ENCODE results near the gene AIMP1.

The AIMP1 gene

GRCh38 chr4:106355193-106355592 lies 38.8 kb downstream of the AIMP1 start (continued):
- TF ChIP-seq YY1 (tag by site-specific recombination; IDR thresholded peaks at IDR 0.05) (no peak), REPIN1 (tag by site-specific recombination; IDR thresholded peaks at IDR 0.05; ENCODE audit: low read depth) (no peak)

DNA sequence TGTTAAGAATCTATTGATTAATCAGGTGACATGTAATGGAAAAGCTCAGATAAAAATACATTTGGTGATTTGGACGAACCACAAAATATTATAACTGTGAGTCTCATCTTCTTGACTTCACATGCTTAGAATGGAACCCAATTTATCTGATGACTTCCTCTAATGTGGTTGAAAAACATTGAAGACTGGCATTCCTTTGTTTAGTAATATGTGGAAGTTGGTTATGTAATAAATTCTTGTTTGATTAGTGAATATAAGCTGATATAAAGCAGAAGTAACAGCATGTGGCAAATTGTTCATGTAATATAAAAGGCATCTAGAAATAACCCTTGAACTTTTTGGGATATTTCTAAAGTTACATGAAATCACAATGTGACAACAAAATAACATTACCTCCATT lies 42.5 kb downstream of the AIMP1 start:
- TF ChIP-seq YY1 (tag by site-specific recombination; IDR thresholded peaks at IDR 0.05) = no peak
- TF ChIP-seq SCRT1 (tag by site-specific recombination; IDR thresholded peaks at IDR 0.05; ENCODE audit: borderline replicate concordance) = no peak
- TF ChIP-seq, protein P1, sequence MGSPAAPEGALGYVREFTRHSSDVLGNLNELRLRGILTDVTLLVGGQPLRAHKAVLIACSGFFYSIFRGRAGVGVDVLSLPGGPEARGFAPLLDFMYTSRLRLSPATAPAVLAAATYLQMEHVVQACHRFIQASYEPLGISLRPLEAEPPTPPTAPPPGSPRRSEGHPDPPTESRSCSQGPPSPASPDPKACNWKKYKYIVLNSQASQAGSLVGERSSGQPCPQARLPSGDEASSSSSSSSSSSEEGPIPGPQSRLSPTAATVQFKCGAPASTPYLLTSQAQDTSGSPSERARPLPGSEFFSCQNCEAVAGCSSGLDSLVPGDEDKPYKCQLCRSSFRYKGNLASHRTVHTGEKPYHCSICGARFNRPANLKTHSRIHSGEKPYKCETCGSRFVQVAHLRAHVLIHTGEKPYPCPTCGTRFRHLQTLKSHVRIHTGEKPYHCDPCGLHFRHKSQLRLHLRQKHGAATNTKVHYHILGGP (tag by site-specific recombination; IDR thresholded peaks at IDR 0.05) = no peak
- TF ChIP-seq ZNF529 (tag by site-specific recombination; IDR thresholded peaks at IDR 0.05; ENCODE audit: insufficient replicate concordance) = no peak
- no peak for TF ChIP-seq ZNF202 (tag by site-specific recombination; IDR thresholded peaks at IDR 0.05; ENCODE audit: borderline replicate concordance)
- TF ChIP-seq KLF16 (tag by site-specific recombination; IDR thresholded peaks at IDR 0.05) = no peak
- TF ChIP-seq ZNF175 (tag by site-specific recombination; IDR thresholded peaks at IDR 0.05) = no peak
- TF ChIP-seq GLI2 (tag by site-specific recombination; IDR thresholded peaks at IDR 0.05; ENCODE audit: borderline replicate concordance, low read depth) = no peak
- Histone ChIP-seq H3K9me3 (ENCODE audit: control insufficient read depth, insufficient read depth, low read depth, low read length) (no peaks in the 10 kb centered on the region), H3K4me3 (ENCODE audit: low read depth, low read length) (no peak overlapping the region), H3K4me1 (ENCODE audit: control insufficient read depth, insufficient read depth, low read length) (no peaks in the 10 kb centered on the region), H3K27ac (ENCODE audit: extremely low read depth, low read depth, low read length) (no peak overlapping the region), H3K36me3 (ENCODE audit: control insufficient read depth in 2 of 2, insufficient read depth in 1 of 2, low read length in 2 of 2) (no peaks in the 10 kb centered on the region)
- POLR2A ChIA-PET = no interaction called here
- CTCF ChIA-PET = interaction anchor here (1.2 kb wide), 1 partner anchor 10 kb away, joined by 4 read pairs; the partner anchor contains the start of gene GIMD1

DNA sequence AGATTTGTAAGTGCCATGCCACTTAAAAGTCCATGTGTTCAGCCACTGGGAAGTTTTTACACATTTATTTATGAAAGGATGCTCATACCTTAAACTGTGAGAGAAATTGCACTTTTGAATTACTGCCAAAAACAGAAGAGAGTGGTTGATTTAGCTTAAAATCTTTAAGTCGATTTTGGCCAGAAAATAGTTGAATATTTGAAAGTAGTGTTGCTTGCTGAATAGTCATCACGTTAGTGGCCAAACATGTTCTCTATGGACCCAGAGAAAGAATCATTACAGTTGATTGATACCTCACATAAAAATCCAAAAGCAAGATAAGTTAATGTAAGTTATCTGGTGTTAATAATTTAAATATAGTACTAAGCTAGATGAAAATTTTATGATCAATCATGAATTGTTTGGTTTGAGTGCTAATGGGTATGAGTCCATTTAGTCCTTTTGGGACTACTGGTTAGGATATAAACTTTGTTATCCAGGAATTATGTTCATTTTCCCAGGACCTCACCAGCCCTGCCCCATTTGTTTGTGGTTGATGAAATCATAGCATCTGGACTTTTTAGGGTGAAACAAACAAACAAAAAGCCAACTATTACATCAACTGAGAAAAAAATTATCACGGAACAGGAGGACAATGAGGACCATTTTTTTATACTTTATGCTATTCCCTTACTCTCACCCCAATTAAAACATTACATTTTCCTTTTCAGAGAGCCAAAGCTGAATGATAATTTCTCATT lies 45.9 kb downstream of the AIMP1 start:
- Histone ChIP-seq H3K9me3 (ENCODE audit: control insufficient read depth, insufficient read depth, low read depth, low read length) (no peaks in the 10 kb centered on the region), H3K27ac (ENCODE audit: extremely low read depth, low read depth, low read length) (no peak overlapping the region), H3K4me3 (ENCODE audit: low read depth, low read length) (no peak overlapping the region), H3K36me3 (ENCODE audit: control insufficient read depth in 2 of 2, insufficient read depth in 1 of 2, low read length in 2 of 2) (no peaks in the 10 kb centered on the region), H3K4me1 (ENCODE audit: control insufficient read depth, insufficient read depth, low read length) (no peaks in the 10 kb centered on the region)
- CTCF ChIA-PET = no interaction called here
- POLR2A ChIA-PET = no interaction called here
- no peak for TF ChIP-seq KLF9 (tag by site-specific recombination; IDR thresholded peaks at IDR 0.05; ENCODE audit: low read depth)
- TF ChIP-seq ZBTB8A (tag by site-specific recombination; IDR thresholded peaks at IDR 0.05) = no peak
- TF ChIP-seq ZBTB21 (tag by site-specific recombination; IDR thresholded peaks at IDR 0.05) = no peak
- no peak for TF ChIP-seq ZBTB1 (tag by site-specific recombination; IDR thresholded peaks at IDR 0.05)
- TF ChIP-seq, protein P2, sequence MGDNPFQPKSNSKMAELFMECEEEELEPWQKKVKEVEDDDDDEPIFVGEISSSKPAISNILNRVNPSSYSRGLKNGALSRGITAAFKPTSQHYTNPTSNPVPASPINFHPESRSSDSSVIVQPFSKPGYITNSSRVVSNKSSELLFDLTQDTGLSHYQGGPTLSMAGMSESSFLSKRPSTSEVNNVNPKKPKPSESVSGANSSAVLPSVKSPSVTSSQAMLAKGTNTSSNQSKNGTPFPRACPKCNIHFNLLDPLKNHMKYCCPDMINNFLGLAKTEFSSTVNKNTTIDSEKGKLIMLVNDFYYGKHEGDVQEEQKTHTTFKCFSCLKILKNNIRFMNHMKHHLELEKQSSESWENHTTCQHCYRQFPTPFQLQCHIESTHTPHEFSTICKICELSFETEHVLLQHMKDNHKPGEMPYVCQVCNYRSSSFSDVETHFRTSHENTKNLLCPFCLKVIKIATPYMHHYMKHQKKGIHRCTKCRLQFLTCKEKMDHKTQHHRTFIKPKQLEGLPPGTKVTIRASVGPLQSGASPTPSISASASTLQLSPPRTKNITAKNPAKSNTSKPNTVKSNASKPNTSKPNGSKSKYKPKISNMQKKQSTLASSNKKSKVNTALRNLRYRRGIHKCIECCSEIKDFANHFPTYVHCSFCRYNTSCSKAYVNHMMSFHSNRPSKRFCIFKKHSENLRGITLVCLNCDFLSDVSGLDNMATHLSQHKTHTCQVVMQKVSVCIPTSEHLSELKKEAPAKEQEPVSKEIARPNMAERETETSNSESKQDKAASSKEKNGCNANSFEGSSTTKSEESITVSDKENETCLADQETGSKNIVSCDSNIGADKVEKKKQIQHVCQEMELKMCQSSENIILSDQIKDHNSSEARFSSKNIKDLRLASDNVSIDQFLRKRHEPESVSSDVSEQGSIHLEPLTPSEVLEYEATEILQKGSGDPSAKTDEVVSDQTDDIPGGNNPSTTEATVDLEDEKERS (tag by site-specific recombination; IDR thresholded peaks at IDR 0.05) = no peak
- TF ChIP-seq MEIS1 (CRISPR knock-in tag; IDR thresholded peaks at IDR 0.05; ENCODE audit: borderline replicate concordance) = no peak

DNA sequence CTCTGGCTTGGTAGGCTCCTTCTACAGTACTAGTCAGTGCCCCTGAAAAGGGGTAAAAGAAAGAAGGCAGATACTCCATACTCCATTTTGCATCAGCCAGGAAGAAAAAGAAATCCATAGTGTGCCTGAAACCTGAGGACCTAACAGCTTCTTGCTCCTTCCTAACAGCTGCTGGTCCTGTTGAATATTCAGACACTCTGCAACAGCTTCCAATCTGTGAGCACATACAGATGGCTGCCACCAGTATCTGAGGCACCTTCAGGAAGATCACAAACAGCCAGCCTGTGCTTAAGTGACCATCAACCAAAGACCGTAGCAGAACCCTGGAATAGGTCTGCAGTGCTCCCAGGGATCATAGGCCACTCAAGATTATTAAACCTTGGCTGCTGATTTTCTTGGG lies 47.9 kb downstream of the AIMP1 start:
- no peak overlapping the region for H3K27ac ChIP-seq (ENCODE audit: extremely low read depth, low read depth, low read length)
- ChIA-PET POLR2A (no interaction called here), CTCF (no interaction called here)
- H3K9me3 ChIP-seq (ENCODE audit: control insufficient read depth, insufficient read depth, low read depth, low read length) = no peaks in the 10 kb centered on the region
- H3K4me1 ChIP-seq (ENCODE audit: control insufficient read depth, insufficient read depth, low read length) = no peaks in the 10 kb centered on the region
- H3K4me3 ChIP-seq (ENCODE audit: low read depth, low read length) = no peak overlapping the region
- H3K36me3 ChIP-seq (ENCODE audit: control insufficient read depth in 2 of 2, insufficient read depth in 1 of 2, low read length in 2 of 2) = no peaks in the 10 kb centered on the region
- TF ChIP-seq IKZF3 (tag by site-specific recombination; IDR thresholded peaks at IDR 0.05) (no peak), MEIS1 (CRISPR knock-in tag; IDR thresholded peaks at IDR 0.05; ENCODE audit: borderline replicate concordance) (no peak), ZBTB17 (tag by site-specific recombination; IDR thresholded peaks at IDR 0.05) (no peak), ZNF658 (tag by site-specific recombination; IDR thresholded peaks at IDR 0.05) (no peak), ZNF660 (tag by site-specific recombination; IDR thresholded peaks at IDR 0.05) (no peak), REPIN1 (tag by site-specific recombination; IDR thresholded peaks at IDR 0.05; ENCODE audit: low read depth) (no peak), ZNF10 (tag by site-specific recombination; IDR thresholded peaks at IDR 0.05) (no peak), ZNF114 (tag by site-specific recombination; IDR thresholded peaks at IDR 0.05) (no peak), ZNF777 (tag by site-specific recombination; IDR thresholded peaks at IDR 0.05; ENCODE audit: borderline replicate concordance) (no peak)
- TF ChIP-seq, protein P2 (tag by site-specific recombination; IDR thresholded peaks at IDR 0.05) = no peak
